NCI-H748 treated with DMSO at 0.1 percent for 48 hours (cell line): ENCODE results near the gene P2RX1.
A peak's percentile ranks its signal among the peaks of the same experiment; 100 is the strongest.

ENCODE experiments used
- DNase-seq: peaks from one replicate; lab custom pipeline; 2025; lab: John Stamatoyannopoulos, UW

Gene P2RX1

GRCh38 chr17:3905017-3905520, 11.2 kb downstream of the P2RX1 start:
- DNase-seq: no peak

- no peak for DNase-seq
Observed at GRCh38 chr17:3904501-3904900, 11.8 kb downstream of the P2RX1 start.

- DNase-seq: no peak
Observed at GRCh38 chr17:3903881-3904290, 12.4 kb downstream of the P2RX1 start.

DNA sequence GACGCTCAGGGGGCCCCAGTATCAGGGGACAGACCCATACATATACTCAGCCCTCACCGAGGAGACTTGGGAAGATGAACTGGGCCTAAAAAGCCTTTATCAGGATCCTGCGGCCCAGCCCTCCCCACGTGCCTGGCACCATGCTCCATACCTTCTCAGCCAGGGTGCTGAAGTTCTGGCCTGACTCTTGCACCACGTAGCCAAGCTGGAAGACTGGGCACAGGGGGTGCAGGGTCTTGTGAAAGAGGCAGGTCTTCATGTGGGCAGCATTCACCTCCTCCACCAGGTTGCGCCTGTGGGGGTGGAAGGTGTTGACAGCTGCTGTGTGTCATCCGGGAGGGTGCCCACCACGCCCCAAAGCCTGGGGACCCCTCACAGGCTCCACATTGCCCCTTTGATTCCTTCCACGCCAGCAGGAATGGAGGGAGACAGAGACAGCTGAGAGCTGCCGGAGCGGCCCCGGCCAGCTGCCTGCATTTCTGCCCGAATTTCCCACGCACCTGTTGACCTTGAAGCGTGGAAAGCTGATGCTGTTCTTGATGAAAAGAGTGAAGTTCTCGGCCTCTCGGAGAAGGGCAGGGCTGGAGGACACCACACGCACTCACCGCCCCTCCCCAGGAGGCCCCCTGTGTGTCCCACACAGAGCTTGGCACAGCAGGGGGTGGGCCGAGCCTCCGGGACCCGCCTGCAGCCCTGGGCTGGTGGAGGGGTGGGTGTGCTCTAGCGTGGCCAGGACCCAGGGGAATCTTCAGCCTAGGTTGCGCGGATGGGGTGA, 13.0 kb downstream of the P2RX1 start:
- no peak for DNase-seq

GRCh38 chr17:3900646-3901045, 15.6 kb downstream of the P2RX1 start:
- DNase-seq: no peak

DNA sequence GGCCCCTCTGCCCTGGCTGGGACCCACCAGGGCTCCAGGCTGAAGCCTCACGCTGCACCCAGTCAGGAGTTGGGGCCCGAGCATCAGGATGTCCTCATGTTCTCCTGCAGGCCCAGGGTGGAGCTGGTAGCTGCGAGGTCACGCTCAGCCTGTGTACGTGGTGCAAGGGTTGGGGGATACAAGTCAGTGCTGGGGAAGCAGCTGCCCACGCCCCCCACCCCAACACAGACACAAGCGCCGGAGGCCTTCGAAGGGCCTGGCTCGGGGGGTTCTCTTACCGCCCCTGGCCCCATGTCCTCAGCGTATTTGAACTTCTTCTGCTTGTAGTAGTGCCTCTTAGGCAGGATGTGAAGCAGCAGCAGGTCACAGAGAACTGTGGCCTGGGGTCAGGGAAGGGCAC, 18.5 kb downstream of the P2RX1 start:
- no peak for DNase-seq

- no peak for DNase-seq
Observed at GRCh38 chr17:3896968-3897235, 19.4 kb downstream of the P2RX1 start.

- no peak for DNase-seq
Observed at GRCh38 chr17:3896108-3896967, 19.9 kb downstream of the P2RX1 start.

DNA sequence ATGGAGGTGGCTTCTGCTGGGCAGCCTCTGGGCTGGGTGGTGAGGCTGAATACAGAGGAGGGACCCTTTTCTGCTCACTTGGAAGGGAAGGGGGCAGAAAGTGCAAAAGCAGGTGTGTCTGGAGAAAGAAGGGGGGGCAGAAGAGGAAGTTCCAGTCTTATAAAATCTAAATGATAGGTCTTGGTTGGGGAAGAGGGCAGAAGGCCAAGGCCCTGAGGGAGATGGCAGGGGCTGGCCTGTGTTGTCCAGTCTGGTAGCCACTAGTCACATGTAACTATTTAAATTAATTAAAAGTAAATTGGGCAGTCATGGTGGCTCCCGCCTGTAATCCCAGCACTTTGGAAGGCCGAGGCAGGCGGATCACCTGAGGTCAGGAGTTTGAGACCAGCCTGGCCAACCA, 20.9 kb downstream of the P2RX1 start:
- DNase-seq: no peak

DNA sequence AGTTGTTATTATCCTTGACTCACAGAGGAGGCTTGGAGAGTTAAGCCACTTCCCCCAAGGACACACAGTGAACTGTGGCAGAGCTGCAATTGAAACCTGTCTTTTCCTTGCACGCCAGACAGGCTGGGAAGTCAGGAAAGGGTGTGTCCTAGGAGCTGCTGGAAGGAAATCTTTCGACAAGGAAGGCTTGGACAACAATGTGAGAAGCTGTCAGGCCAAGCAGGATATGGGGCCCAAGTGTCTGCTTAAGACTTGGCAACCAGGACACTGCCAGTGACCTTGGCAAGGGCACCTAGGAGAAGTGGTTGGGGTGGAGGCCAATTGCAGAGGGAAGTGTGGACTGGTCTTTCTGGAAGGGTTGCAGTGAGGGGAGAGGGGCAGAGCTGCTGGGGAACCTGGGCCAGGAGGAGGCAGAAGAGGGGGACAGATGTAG, 21.3 kb downstream of the P2RX1 start:
- no peak for DNase-seq

DNA sequence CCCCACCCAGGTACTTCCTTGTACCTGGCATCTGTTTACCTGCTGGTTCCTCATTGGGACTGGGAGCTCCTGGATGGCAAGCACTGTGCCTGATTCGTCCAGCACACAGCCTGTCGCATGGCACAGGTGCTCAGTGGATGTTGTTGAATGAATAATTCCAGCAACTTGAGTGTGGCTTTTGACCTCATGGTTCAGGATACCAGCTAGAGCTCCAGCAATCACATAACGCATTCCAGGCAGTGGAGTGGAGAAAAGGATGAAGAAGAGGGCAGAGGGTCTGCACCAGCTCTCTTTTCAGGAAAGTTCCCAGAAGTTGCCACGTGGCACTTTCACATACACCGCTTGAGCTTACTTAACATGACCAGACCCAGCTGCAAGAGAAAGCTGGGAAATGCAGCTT, 22.1 kb downstream of the P2RX1 start:
- DNase-seq: no peak

- no peak for DNase-seq
Observed at GRCh38 chr17:3893720-3894116, 22.5 kb downstream of the P2RX1 start.

DNA sequence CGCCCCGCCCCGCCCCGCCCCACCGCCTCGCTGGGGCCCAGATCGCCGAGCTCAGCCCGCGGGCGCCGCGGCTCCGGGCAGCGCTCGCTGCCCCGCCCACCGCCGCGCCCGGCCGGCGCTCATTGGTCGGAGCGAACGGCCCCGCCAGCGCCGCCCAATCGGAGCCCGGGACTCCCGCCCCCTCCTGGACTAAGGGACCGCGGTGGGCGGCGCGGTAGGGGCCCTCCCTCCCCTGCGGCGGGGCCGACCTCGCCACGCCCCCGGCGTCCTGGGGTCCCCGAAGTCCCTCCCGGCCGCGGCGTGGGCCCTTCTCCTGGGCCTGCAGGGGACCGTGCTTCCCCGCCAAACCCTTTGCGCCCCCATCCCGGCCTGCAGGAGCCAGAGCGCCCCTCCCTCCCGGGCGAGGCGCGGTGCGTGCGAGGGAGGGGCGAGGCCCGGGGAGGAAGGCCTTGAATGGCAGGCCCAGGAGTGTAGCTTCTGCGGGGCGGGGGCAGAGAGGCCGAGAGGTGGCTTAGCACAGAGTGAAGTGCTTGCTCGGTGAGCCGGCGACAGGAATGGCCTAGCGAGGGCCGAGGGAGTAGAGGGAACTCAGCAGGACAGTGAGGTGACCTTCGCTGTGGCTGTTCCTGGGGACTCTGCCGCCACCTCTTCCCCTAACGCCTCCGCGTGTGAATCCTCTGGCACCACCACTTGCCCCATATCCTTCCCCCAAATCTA, 23.1 kb downstream of the P2RX1 start, which contains the start of gene CAMKK1:
Gene CAMKK1 (minus strand): TSS at position 51 of the 717 bp plus-strand sequence. CDS start 7,366 bp downstream, outside the sequence.
- peak; percentile 85 for DNase-seq

- DNase-seq: peak; percentile 71
Observed at GRCh38 chr17:3892095-3892998, 23.9 kb downstream of the P2RX1 start.

DNA sequence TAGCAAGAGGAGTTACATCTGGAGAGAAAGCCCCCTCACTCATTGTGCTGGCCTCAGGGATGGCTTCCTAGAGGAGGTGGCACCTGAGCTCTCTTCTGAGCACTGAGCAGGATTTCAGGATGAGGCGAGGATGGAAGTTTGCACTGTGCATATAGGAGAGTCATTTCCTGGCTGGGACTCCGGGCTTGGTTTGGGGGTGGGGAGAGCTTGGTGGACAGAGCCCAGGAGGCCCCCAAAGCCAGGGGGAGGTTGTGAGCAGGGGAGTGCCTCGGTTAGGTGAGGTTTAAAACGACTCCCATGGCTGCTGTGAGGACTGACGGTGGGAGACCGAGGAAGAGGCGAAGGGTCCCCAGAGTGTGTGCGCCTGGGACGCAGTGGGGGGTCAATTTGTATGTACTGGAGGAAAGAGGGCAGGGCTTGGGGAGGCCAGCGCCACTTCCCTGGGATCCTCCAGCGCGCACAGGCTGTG, 24.6 kb downstream of the P2RX1 start:
- DNase-seq: no peak

- DNase-seq: no peak
Observed at GRCh38 chr17:3890878-3891219, 25.4 kb downstream of the P2RX1 start.

- no peak for DNase-seq
Observed at GRCh38 chr17:3890082-3890877, 26.0 kb downstream of the P2RX1 start.

GRCh38 chr17:3889325-3890012, 26.8 kb downstream of the P2RX1 start:
- DNase-seq: no peak

DNA sequence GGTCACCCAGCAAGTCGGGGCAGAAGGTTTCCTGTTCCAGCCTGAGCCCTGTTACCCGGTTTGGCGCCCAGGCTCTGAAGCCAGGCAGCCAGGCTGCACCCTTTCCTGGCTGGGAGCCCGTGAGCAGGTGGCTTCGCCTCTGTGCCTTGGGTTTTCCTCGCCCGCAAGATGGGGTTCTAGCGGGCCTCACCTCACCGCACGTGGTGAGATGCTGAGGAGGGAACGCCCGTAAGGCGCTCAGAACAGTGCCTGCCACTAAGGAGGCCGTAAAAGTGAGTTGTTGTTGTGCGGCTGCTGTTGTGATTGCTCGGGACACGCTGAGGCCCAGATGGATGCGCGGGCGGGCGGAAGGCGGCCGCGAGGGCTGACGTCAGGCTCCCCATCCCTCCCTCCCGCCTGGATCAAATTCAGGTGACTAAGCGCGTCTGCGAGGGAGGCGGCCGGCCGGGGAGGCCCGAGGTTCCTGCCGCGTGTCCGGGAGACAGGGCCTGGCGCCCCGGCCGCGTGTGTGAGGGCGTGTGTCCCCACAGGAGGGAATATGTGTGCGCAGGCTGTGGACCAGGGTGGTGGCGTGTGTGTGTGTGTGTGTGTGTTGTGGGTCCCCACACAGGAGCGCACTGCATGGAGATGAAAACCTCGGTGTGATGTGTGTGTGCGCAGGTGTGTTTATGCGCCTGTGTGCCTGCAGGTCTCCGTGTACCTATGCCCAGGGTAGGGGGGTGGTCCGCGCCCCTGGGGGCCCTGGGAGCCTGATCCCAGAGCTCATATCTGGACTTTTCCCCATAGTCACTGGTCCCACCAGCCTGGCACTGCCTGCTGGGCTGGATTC, 27.7 kb downstream of the P2RX1 start:
- no peak for DNase-seq
